ENCODE data around the gene KDR. TPM values are rescaled to one million over a fixed set of nuclear protein-coding genes. Genes with fewer than 3 reads are reported as not detected.

Gene KDR
- total RNA-seq, 1 experiment from 2014 or later: 0.09 TPM

DNA sequence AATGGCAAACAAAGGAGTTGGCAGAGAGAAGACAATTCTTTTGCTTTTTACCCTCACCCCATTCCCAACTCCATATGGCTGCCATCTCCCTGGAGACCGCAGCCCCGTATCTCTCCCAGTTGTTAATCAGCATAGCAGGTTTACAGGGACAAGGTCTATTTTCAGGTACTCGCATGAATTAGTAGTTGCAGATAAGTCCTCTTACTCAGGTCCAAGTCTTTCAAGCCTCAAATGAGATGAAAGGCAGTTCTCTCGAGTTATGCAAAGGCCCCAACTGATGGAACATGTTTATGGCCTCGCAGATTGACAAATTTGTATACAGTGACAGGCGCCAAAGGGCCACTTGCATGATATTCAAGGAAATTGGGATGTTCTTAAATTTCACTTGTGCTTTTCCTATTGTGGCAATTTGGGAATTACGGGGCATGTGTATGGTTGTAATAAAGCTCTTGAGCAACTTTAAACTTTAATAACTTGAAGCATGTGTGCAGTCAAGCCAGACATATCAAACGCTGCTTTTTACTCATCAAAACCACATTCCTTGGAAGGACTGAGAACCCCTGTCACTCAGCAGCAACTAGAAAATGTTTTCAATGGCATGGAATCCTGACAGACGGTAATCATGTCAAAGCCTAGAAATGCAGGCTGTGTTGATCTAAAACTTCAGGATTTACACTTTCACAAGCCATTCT lies 45.1 kb downstream of the KDR start:
- no peak for TF ChIP-seq CTCF (IDR thresholded peaks at IDR 0.05; ENCODE audit: unreplicated experiment)
- DNase-seq: no peak
- H3K36me3 Mint-ChIP-seq (ENCODE audit: insufficient read depth, unreplicated experiment): no peaks in the 10 kb centered on the region
- no TSS peak for BruUV-seq (replicated peaks)
- H3K4me1 Mint-ChIP-seq (ENCODE audit: low read depth, unreplicated experiment): no peaks in the 10 kb centered on the region
- peaks cover 13% of the 10 kb centered on the region for H3K27me3 Mint-ChIP-seq (ENCODE audit: unreplicated experiment)
- no peaks in the 10 kb centered on the region for H3K9me3 Mint-ChIP-seq (ENCODE audit: low read depth, unreplicated experiment)
- no peak overlapping the region for H3K4me3 Mint-ChIP-seq (ENCODE audit: low read depth, unreplicated experiment)
- no peak overlapping the region for H3K27ac Mint-ChIP-seq (ENCODE audit: unreplicated experiment)
- CTCF ChIA-PET: no interaction called here
- intact Hi-C loops (cut with micrococcal nuclease; ENCODE audit: unreplicated experiment): no loop called here

GRCh38 chr4:55079451-55080173 lies 45.8 kb downstream of the KDR start:
- no peaks in the 10 kb centered on the region for H3K36me3 Mint-ChIP-seq (ENCODE audit: insufficient read depth, unreplicated experiment)
- no TSS peak for BruUV-seq (replicated peaks)
- H3K4me1 Mint-ChIP-seq (ENCODE audit: low read depth, unreplicated experiment): no peaks in the 10 kb centered on the region
- H3K4me3 Mint-ChIP-seq (ENCODE audit: low read depth, unreplicated experiment): no peak overlapping the region
- H3K27ac Mint-ChIP-seq (ENCODE audit: unreplicated experiment): no peak overlapping the region
- TF ChIP-seq CTCF (IDR thresholded peaks at IDR 0.05; ENCODE audit: unreplicated experiment): no peak
- DNase-seq: no peak
- peaks cover 13% of the 10 kb centered on the region for H3K27me3 Mint-ChIP-seq (ENCODE audit: unreplicated experiment)
- intact Hi-C loops (cut with micrococcal nuclease; ENCODE audit: unreplicated experiment): no loop called here
- CTCF ChIA-PET: no interaction called here
- H3K9me3 Mint-ChIP-seq (ENCODE audit: low read depth, unreplicated experiment): no peaks in the 10 kb centered on the region

GRCh38 chr4:55078987-55079386 lies 46.4 kb downstream of the KDR start:
- CTCF ChIA-PET: no interaction called here
- BruUV-seq (replicated peaks): no TSS peak
- Mint-ChIP-seq H3K4me3 (ENCODE audit: low read depth, unreplicated experiment) (no peak overlapping the region), H3K27me3 (ENCODE audit: unreplicated experiment) (peaks cover 13% of the 10 kb centered on the region), H3K4me1 (ENCODE audit: low read depth, unreplicated experiment) (no peaks in the 10 kb centered on the region), H3K36me3 (ENCODE audit: insufficient read depth, unreplicated experiment) (no peaks in the 10 kb centered on the region), H3K27ac (ENCODE audit: unreplicated experiment) (no peak overlapping the region), H3K9me3 (ENCODE audit: low read depth, unreplicated experiment) (no peaks in the 10 kb centered on the region)
- no peak for TF ChIP-seq CTCF (IDR thresholded peaks at IDR 0.05; ENCODE audit: unreplicated experiment)
- intact Hi-C loops (cut with micrococcal nuclease; ENCODE audit: unreplicated experiment): no loop called here
- DNase-seq: no peak

- Mint-ChIP-seq H3K27me3 (ENCODE audit: unreplicated experiment) (peaks cover 13% of the 10 kb centered on the region), H3K4me3 (ENCODE audit: low read depth, unreplicated experiment) (no peak overlapping the region), H3K9me3 (ENCODE audit: low read depth, unreplicated experiment) (no peaks in the 10 kb centered on the region), H3K36me3 (ENCODE audit: insufficient read depth, unreplicated experiment) (no peaks in the 10 kb centered on the region), H3K4me1 (ENCODE audit: low read depth, unreplicated experiment) (no peaks in the 10 kb centered on the region), H3K27ac (ENCODE audit: unreplicated experiment) (no peak overlapping the region)
- no peak for DNase-seq
- no peak for TF ChIP-seq CTCF (IDR thresholded peaks at IDR 0.05; ENCODE audit: unreplicated experiment)
- intact Hi-C loops (cut with micrococcal nuclease; ENCODE audit: unreplicated experiment): no loop called here
- no TSS peak for BruUV-seq (replicated peaks)
- CTCF ChIA-PET: no interaction called here
Measured at GRCh38 chr4:55077577-55077976, 47.8 kb downstream of the KDR start.
